SU-DHL-6 (cell line): Measurements from ENCODE around the gene CRTC3.

ENCODE experiments used
- CTCF ChIP-seq: fragments of 200-600 bp; sonication (generic); IDR thresholded peaks from one replicate; pipeline ENCODE4 v1.5.1; 2017; ENCODE audit warnings: antibody characterized with exemption, mild to moderate bottlenecking, low read length, moderate library complexity; ENCODE audit not compliant: insufficient read depth, poor library complexity, severe bottlenecking
- EZH2phosphoT487 ChIP-seq: fragments of 200-600 bp; sonication (generic), shearing (Covaris generic); conservative IDR thresholded peaks from 2 replicates; pipeline ENCODE4 v1.6.1; 2018; ENCODE audit warnings: mild to moderate bottlenecking, antibody characterized with exemption, low read length, moderate library complexity, mixed read lengths

- TF ChIP-seq CTCF (no peak), EZH2phosphoT487 (no peak)
These were observed 77.6 kb downstream of the CRTC3 start for GRCh38 chr15:90607361-90607760.
